Upper lobe of left lung (tissue), 4 donors: ENCODE results near the gene MATN4.

Source experiments
- EP300 ChIP-seq, 4 donors: sonication (generic); formaldehyde crosslinking; IDR thresholded peaks; one replicate each; pipeline ENCODE4 v1.5.1; 2017; ENCODE audit warnings: antibody characterized with exemption in 4 of 4, control low read depth in 2 of 4
- POLR2AphosphoS5 ChIP-seq, 2 donors: sonication (generic); formaldehyde crosslinking; IDR thresholded peaks; one replicate each; pipeline ENCODE4 v1.5.1; 2017; ENCODE audit warnings: antibody characterized with exemption in 2 of 2
- TF ChIP-seq, protein P1 (sequence below), 6 experiments: fragments of 450-650 bp in 4 of 6; fragments of 200-600 bp in 2 of 6; sonication (generic) in 2 of 6; IDR thresholded peaks; one replicate each; pipeline ENCODE4 v1.5.1; 2016 to 2019; ENCODE audit warnings: antibody characterized with exemption in 6 of 6

DNA sequence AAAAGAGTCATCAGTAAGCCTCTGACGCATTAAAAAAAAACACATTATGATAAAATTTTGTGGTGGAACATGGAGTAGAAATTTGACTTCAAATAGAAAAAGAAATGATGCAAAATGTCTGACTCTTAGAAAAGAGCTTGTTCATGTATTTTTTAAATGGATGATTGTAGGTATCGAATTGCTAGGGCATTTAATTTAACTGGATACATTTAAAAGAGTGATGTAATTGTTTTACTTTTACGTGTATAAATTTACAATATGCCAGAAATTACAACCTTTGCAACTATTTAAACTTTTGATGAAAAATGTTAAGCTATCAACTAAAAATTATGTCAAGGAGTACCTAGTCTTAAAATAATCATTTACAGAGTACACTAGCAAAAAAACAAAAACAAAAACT lies 44.6 kb upstream of the MATN4 start:
- TF ChIP-seq, protein P1, sequence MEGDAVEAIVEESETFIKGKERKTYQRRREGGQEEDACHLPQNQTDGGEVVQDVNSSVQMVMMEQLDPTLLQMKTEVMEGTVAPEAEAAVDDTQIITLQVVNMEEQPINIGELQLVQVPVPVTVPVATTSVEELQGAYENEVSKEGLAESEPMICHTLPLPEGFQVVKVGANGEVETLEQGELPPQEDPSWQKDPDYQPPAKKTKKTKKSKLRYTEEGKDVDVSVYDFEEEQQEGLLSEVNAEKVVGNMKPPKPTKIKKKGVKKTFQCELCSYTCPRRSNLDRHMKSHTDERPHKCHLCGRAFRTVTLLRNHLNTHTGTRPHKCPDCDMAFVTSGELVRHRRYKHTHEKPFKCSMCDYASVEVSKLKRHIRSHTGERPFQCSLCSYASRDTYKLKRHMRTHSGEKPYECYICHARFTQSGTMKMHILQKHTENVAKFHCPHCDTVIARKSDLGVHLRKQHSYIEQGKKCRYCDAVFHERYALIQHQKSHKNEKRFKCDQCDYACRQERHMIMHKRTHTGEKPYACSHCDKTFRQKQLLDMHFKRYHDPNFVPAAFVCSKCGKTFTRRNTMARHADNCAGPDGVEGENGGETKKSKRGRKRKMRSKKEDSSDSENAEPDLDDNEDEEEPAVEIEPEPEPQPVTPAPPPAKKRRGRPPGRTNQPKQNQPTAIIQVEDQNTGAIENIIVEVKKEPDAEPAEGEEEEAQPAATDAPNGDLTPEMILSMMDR (IDR thresholded peaks at IDR 0.05), result no peak
- TF ChIP-seq POLR2AphosphoS5 (IDR thresholded peaks at IDR 0.05) (no peak), EP300 (IDR thresholded peaks at IDR 0.05) (no peak)
